HT-29 (cell line): ENCODE results near the gene SLC22A17. TPM values are rescaled to one million over a fixed set of nuclear protein-coding genes. Genes with fewer than 3 reads are reported as not detected.

Experiments used
- DNase-seq: peaks from one replicate; pipeline ENCODE4 v3.0.0-alpha.2; 2015; ENCODE audit warnings: low spot score
- small RNA-seq: library from RNA; depleted of rRNA; stranded (forward); fragments of <200 nt; gene quantifications from one replicate; pipeline ENCODE3, GENCODE V24; 2014
- total RNA-seq: library from RNA; depleted of rRNA; stranded (reverse); fragments of >200 nt; shearing (Covaris generic); gene quantifications from 2 replicates; pipeline ENCODE4 v1.2.3, GENCODE V29; 2014; rRNA removed

SLC22A17 gene
- total RNA-seq, 1 experiment from 2014 or later, result not detected

- DNase-seq, result no peak
Observed at GRCh38 chr14:23308721-23309445, 43.8 kb downstream of the SLC22A17 start.

- DNase-seq, result no peak
Observed at GRCh38 chr14:23307687-23308644, 44.7 kb downstream of the SLC22A17 start.

- DNase-seq, result no peak
Observed at GRCh38 chr14:23307146-23307530, 45.5 kb downstream of the SLC22A17 start.

GRCh38 chr14:23306412-23307145 lies 46.1 kb downstream of the SLC22A17 start, which contains the start of gene BCL2L2:
BCL2L2 (plus strand) TSS chr14:23306833; CDS start chr14:23307768, 935 bp downstream.
- DNase-seq, result peak; percentile 86

- DNase-seq, result peak; percentile 45
Observed at GRCh38 chr14:23302290-23303225, 50.1 kb downstream of the SLC22A17 start, which contains the start of gene PPP1R3E. PPP1R3E (minus strand) TSS chr14:23302859; CDS start chr14:23302576, 283 bp downstream.

- DNase-seq, result no peak
Observed at GRCh38 chr14:23301969-23302289, 50.8 kb downstream of the SLC22A17 start.

- DNase-seq, result peak; percentile 94
Observed at GRCh38 chr14:23301288-23301968, 51.3 kb downstream of the SLC22A17 start.

- DNase-seq, result peak; percentile 18
Observed at GRCh38 chr14:23300687-23301223, 51.9 kb downstream of the SLC22A17 start.

- no peak for DNase-seq
Observed at GRCh38 chr14:23299986-23300686, 52.6 kb downstream of the SLC22A17 start.

- peak; percentile 33 for DNase-seq
Observed at GRCh38 chr14:23299211-23299957, 53.3 kb downstream of the SLC22A17 start.

GRCh38 chr14:23297611-23298277 lies 54.9 kb downstream of the SLC22A17 start:
- no peak for DNase-seq

GRCh38 chr14:23297096-23297495 lies 55.6 kb downstream of the SLC22A17 start:
- no peak for DNase-seq

Small RNAs within 50 kb of the gene (small RNA-seq; reads per million reads assigned to genes)
- not detected for gene MIR208A

Other genes with a start within 250 kb of the SLC22A17 start
- not detected in 2 replicates for gene CIROP, start 247.9 kb downstream of the SLC22A17 start, total RNA-seq
- gene CEBPE, start 233.6 kb downstream of the SLC22A17 start, total RNA-seq, result not detected in 2 replicates
- 0.03 and 0.23 TPM in 2 replicates for gene SLC7A8, start 169.2 kb downstream of the SLC22A17 start, total RNA-seq
- gene RNF212B, start 115.0 kb downstream of the SLC22A17 start, total RNA-seq, result not detected in 2 replicates
- gene HOMEZ, start 66.8 kb downstream of the SLC22A17 start, total RNA-seq, result 4.3 and 7.9 TPM in 2 replicates
- 2.7 and 4.3 TPM in 2 replicates for gene PPP1R3E, start 50.0 kb downstream of the SLC22A17 start, total RNA-seq
- gene BCL2L2, start 46.1 kb downstream of the SLC22A17 start, total RNA-seq, result 14.6 and 20.3 TPM in 2 replicates
- gene PABPN1, start 31.4 kb downstream of the SLC22A17 start, total RNA-seq, result 63.4 and 72.1 TPM in 2 replicates
- not detected in 2 replicates for gene EFS, start 12.3 kb upstream of the SLC22A17 start, total RNA-seq
- gene IL25, start 19.9 kb upstream of the SLC22A17 start, total RNA-seq, result not detected in 2 replicates
- gene CMTM5, start 24.2 kb upstream of the SLC22A17 start, total RNA-seq, result not detected in 2 replicates
- gene MYH6, start 55.4 kb upstream of the SLC22A17 start, total RNA-seq, result not detected in 2 replicates
- gene MYH7, start 82.8 kb upstream of the SLC22A17 start, total RNA-seq, result not detected in 2 replicates
- 14.6 and 28.3 TPM in 2 replicates for gene NGDN, start 116.8 kb upstream of the SLC22A17 start, total RNA-seq
- 0.58 TPM in 1 of 2 replicates, not detected in the other for gene ZFHX2, start 198.9 kb upstream of the SLC22A17 start, total RNA-seq
- 13.5 and 30.0 TPM in 2 replicates for gene THTPA, start 203.4 kb upstream of the SLC22A17 start, total RNA-seq
- 67.6 and 77.9 TPM in 2 replicates for gene AP1G2, start 214.9 kb upstream of the SLC22A17 start, total RNA-seq
- gene JPH4, start 225.9 kb upstream of the SLC22A17 start, total RNA-seq, result not detected in 2 replicates